Measurements from ENCODE around the gene CIRBP. TPM values are rescaled to one million over a fixed set of nuclear protein-coding genes. Genes with fewer than 3 reads are reported as not detected.

CIRBP gene
- total and polyA plus RNA-seq, 2 of the 13 experiments (the other 11 are each of a cell fraction or from before 2014, with no cell fraction given), result 133 to 140 TPM

GRCh38 chr19:1236576-1236975 lies 32.6 kb upstream of the CIRBP start (continued):
- TF ChIP-seq ZNF816 (CRISPR knock-in tag; IDR thresholded peaks at IDR 0.05; ENCODE audit: borderline replicate concordance) (no peak), KMT2B (CRISPR knock-in tag; IDR thresholded peaks at IDR 0.05) (no peak), ZNF850 (CRISPR knock-in tag; conservative IDR thresholded peaks at IDR 0.05) (no peak), ZNF724P (CRISPR knock-in tag; IDR thresholded peaks at IDR 0.05; ENCODE audit: borderline replicate concordance) (no peak), PITX1 (CRISPR knock-in tag; IDR thresholded peaks at IDR 0.05) (no peak), ARID2 (CRISPR knock-in tag; IDR thresholded peaks at IDR 0.05; ENCODE audit: borderline replicate concordance) (no peak), TERF1 (CRISPR knock-in tag; IDR thresholded peaks at IDR 0.05) (no peak), ESRRA (CRISPR knock-in tag; IDR thresholded peaks at IDR 0.05; ENCODE audit: low read depth) (no peak), ZNF619 (CRISPR knock-in tag; IDR thresholded peaks at IDR 0.05) (no peak), ZBTB43 (CRISPR knock-in tag; conservative IDR thresholded peaks at IDR 0.05) (no peak), ZNF761 (CRISPR knock-in tag; conservative IDR thresholded peaks at IDR 0.05) (no peak)

- H3K9me3 ChIP-seq (ENCODE audit: low read length), result no peaks in the 10 kb centered on the region
- peaks cover 39% of the 10 kb centered on the region for H3K4me1 ChIP-seq (ENCODE audit: insufficient read depth, low read length)
- no peak overlapping the region for H2AFZ ChIP-seq (ENCODE audit: low read length)
- H3K36me3 ChIP-seq (replicated peaks in 1 of 2; ENCODE audit: control insufficient read depth in 1 of 2, insufficient read depth in 2 of 2, low read length in 2 of 2), result peaks cover 0 to 3% of the 10 kb centered on the region in 2 experiments; a peak in 1 of 5 replicates
- no peaks in the 10 kb centered on the region for H4K20me1 ChIP-seq (ENCODE audit: insufficient read depth, low read length)
- in situ Hi-C loops (cut with HindIII; ENCODE audit: extremely low pct_ligation_motif_present, low pct_unique_long_range_greater_than_20kb) (no loop called here), intact Hi-C loops (cut with micrococcal nuclease; ENCODE audit: unreplicated experiment) (no loop called here)
- ChIA-PET CTCF (ENCODE audit: low intra/inter-chr PET ratio, low total read pairs) (no interaction called here), POLR2A (no interaction called here)
- FAIRE-seq (no peak), ATAC-seq (no peak), DNase-seq (ENCODE audit: low spot score) (no peak)
- H3K4me3 ChIP-seq (replicated peaks in 1 of 3; ENCODE audit: insufficient read depth in 1 of 3, low read depth in 2 of 3, low read length in 3 of 3), result peak overlapping the region; percentile 50 to 77 (median 77); a peak in 5 of 6 replicates
- H3K9ac ChIP-seq (ENCODE audit: insufficient read depth, low read depth, low read length), result peak overlapping the region; percentile 64; the same call in 1 of the 2 replicates
- no peaks in the 10 kb centered on the region for H3K27me3 ChIP-seq (ENCODE audit: control insufficient read depth in 1 of 2, insufficient read depth in 2 of 2, low read length in 2 of 2)
- peaks cover 4% of the 10 kb centered on the region for H3K79me2 ChIP-seq (ENCODE audit: insufficient read depth, low read length)
- TF ChIP-seq GABPB1 (CRISPR knock-in tag; IDR thresholded peaks at IDR 0.05) (peak; percentile 32; the same call in 1 of the 2 replicates), ZSCAN29 (CRISPR knock-in tag; conservative IDR thresholded peaks at IDR 0.05) (no peak), HOXA3 (CRISPR knock-in tag; IDR thresholded peaks at IDR 0.05) (0 out of 2 replicates have a peak, but pooled peaks have one; percentile 7)
- TF ChIP-seq, protein P1, sequence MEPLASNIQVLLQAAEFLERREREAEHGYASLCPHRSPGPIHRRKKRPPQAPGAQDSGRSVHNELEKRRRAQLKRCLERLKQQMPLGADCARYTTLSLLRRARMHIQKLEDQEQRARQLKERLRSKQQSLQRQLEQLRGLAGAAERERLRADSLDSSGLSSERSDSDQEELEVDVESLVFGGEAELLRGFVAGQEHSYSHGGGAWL (CRISPR knock-in tag; IDR thresholded peaks at IDR 0.05), result 0 out of 2 replicates have a peak, but pooled peaks have one; percentile 33
- TF ChIP-seq, protein P2, sequence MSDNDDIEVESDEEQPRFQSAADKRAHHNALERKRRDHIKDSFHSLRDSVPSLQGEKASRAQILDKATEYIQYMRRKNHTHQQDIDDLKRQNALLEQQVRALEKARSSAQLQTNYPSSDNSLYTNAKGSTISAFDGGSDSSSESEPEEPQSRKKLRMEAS (IDR thresholded peaks at IDR 0.05), result 0 out of 2 replicates have a peak, but pooled peaks have one; percentile 13
- H3K27ac ChIP-seq (ENCODE audit: extremely low read length, insufficient read depth, low read length), result no peak overlapping the region
- no TSS peak for BruUV-seq (replicated peaks)
- peak overlapping the region; percentile 91 for H3K4me2 ChIP-seq (ENCODE audit: low read depth, low read length)
- 39% methylated on average over 26 of the region's 60 CpGs for WGBS (ENCODE audit: low lambda C conversion rate)
Measured at GRCh38 chr19:1237027-1237659, 32.0 kb upstream of the CIRBP start.

All from HepG2 (cell line).